GM23338 (cell line): ENCODE results near the gene ALG9. TPM values are rescaled to one million over a fixed set of nuclear protein-coding genes. Genes with fewer than 3 reads are reported as not detected.

Experiments used
- ATAC-seq: fragments of 200-7000 bp; cut with Tn5 transposase; 3 replicates; pipeline ENCODE4 v1.9.1; 2020
- DNase-seq: peaks from one replicate; pipeline ENCODE4 v3.0.0-alpha.2; 2015; ENCODE audit warnings: low spot score
- H2AFZ ChIP-seq: fragments of 200-600 bp; sonication (generic); 2 replicates; pipeline ENCODE4 v1.8.0; 2016; ENCODE audit warnings: antibody characterized with exemption, mild to moderate bottlenecking, moderate library complexity
- H3F3A ChIP-seq: fragments of 200-600 bp; sonication (generic); replicated peaks from 2 replicates; pipeline ENCODE4 v1.8.0; 2017; ENCODE audit warnings: antibody characterized with exemption, mixed run types, low read depth
- H3K27ac ChIP-seq: fragments of 200-600 bp; sonication (generic); 2 replicates; pipeline ENCODE4 v1.6.1; 2016; ENCODE audit warnings: low read depth
- H3K27me3 ChIP-seq: fragments of 200-600 bp; sonication (generic); 2 replicates; pipeline ENCODE4 v1.8.0; 2016; ENCODE audit warnings: mild to moderate bottlenecking, mixed run types, moderate library complexity; ENCODE audit not compliant: insufficient read depth
- H3K36me3 ChIP-seq: fragments of 200-600 bp; sonication (generic); 2 replicates; pipeline ENCODE4 v1.8.0; 2016; ENCODE audit warnings: mild to moderate bottlenecking; ENCODE audit not compliant: insufficient read depth
- H3K4me1 ChIP-seq: fragments of 200-600 bp; sonication (generic); 2 replicates; pipeline ENCODE4 v1.8.0; 2016; ENCODE audit warnings: mild to moderate bottlenecking, moderate library complexity; ENCODE audit not compliant: insufficient read depth
- H3K4me2 ChIP-seq: fragments of 200-600 bp; sonication (generic); 2 replicates; pipeline ENCODE4 v1.7.1; 2017; ENCODE audit warnings: mixed run types
- H3K4me3 ChIP-seq: fragments of 200-600 bp; sonication (generic); 2 replicates; pipeline ENCODE4 v1.6.1; 2016; ENCODE audit warnings: mixed run types
- H3K79me2 ChIP-seq: fragments of 200-600 bp; sonication (generic); replicated peaks from 2 replicates; pipeline ENCODE4 v1.8.0; 2017; ENCODE audit warnings: mild to moderate bottlenecking; ENCODE audit not compliant: insufficient read depth
- H3K9me2 ChIP-seq: fragments of 200-600 bp; sonication (generic); 2 replicates; pipeline ENCODE4 v1.8.0; 2017; ENCODE audit not compliant: insufficient read depth
- H4K20me1 ChIP-seq: fragments of 200-600 bp; sonication (generic); replicated peaks from 2 replicates; pipeline ENCODE4 v1.8.0; 2017; ENCODE audit warnings: mild to moderate bottlenecking; ENCODE audit not compliant: insufficient read depth
- H3K27ac Mint-ChIP-seq: 2 replicates; pipeline ENCODE4 v1.8.0; 2020; ENCODE audit warnings: inconsistent platforms, mild to moderate bottlenecking, moderate library complexity, mixed read lengths
- H3K27me3 Mint-ChIP-seq: 3 replicates; pipeline ENCODE4 v1.8.0; 2022; ENCODE audit warnings: low read depth, mild to moderate bottlenecking, moderate library complexity, mixed read lengths, inconsistent platforms; ENCODE audit not compliant: insufficient read depth, poor library complexity
- H3K36me3 Mint-ChIP-seq: 3 replicates; pipeline ENCODE4 v1.8.0; 2021; ENCODE audit warnings: low read depth, mild to moderate bottlenecking, inconsistent platforms, moderate library complexity, mixed read lengths
- H3K4me1 Mint-ChIP-seq: 3 replicates; pipeline ENCODE4 v1.8.0; 2020; ENCODE audit warnings: mild to moderate bottlenecking, inconsistent platforms, mixed read lengths
- H3K4me3 Mint-ChIP-seq: 3 replicates; pipeline ENCODE4 v1.8.0; 2021; ENCODE audit warnings: moderate library complexity, mild to moderate bottlenecking, inconsistent platforms, mixed read lengths
- H3K9me3 Mint-ChIP-seq: 3 replicates; pipeline ENCODE4 v1.8.0; 2020; ENCODE audit warnings: moderate library complexity, mild to moderate bottlenecking, inconsistent platforms, mixed read lengths
- CREB1 ChIP-seq: fragments of 250-450 bp; sonication (Bioruptor Pico); IDR thresholded peaks from 2 replicates; pipeline ENCODE4 v1.5.0; 2020; ENCODE audit warnings: low read depth, mild to moderate bottlenecking, moderate library complexity
- ETS1 ChIP-seq: IDR thresholded peaks from 2 replicates; pipeline ENCODE4 v1.6.1; 2016; ENCODE audit warnings: antibody characterized with exemption
- EZH2 ChIP-seq: fragments of 200-600 bp; sonication (generic); IDR thresholded peaks from one replicate; pipeline ENCODE4 v1.8.0; 2017; ENCODE audit warnings: antibody characterized with exemption, mild to moderate bottlenecking, low read depth; ENCODE audit not compliant: unreplicated experiment
- EZH2phosphoT487 ChIP-seq: fragments of 200-600 bp; sonication (generic); IDR thresholded peaks from one replicate; pipeline ENCODE4 v1.8.1; 2018; ENCODE audit warnings: antibody characterized with exemption; ENCODE audit not compliant: unreplicated experiment
- JUNB ChIP-seq: IDR thresholded peaks from one replicate; pipeline ENCODE4 v1.6.1; 2016; ENCODE audit warnings: antibody characterized with exemption; ENCODE audit not compliant: unreplicated experiment
- REST ChIP-seq: IDR thresholded peaks from one replicate; pipeline ENCODE4 v1.6.1; 2018; ENCODE audit warnings: antibody characterized with exemption; ENCODE audit not compliant: unreplicated experiment
- polyA plus RNA-seq: library from polyadenylated mRNA; unstranded; fragments of >200 nt; fragmentation: Nextera tagmentation; extraction: Ambion mirVana; gene quantifications from 2 replicates; pipeline ENCODE4 v1.2.1, GENCODE V29; 2016
- total RNA-seq: library from RNA; depleted of rRNA; stranded (reverse); fragments of >200 nt; shearing (Covaris generic); gene quantifications from 2 replicates; pipeline ENCODE4 v1.2.3, GENCODE V29; 2014

Gene ALG9
- total and polyA plus RNA-seq, 2 experiments from 2014 or later = 25.4 to 31.1 TPM

- peaks cover 26% of the 10 kb centered on the region for H3K4me1 Mint-ChIP-seq
- peaks cover 9% of the 10 kb centered on the region for H3K27me3 Mint-ChIP-seq
Observed at GRCh38 chr11:111917312-111917711, 45.9 kb upstream of the ALG9 start.

GRCh38 chr11:111916768-111917167, 45.4 kb upstream of the ALG9 start:
- Histone ChIP-seq H3K27ac (no peak overlapping the region), H3K9me2 (no peaks in the 10 kb centered on the region), H4K20me1 (no peaks in the 10 kb centered on the region), H3K4me3 (no peak overlapping the region), H3F3A (peaks cover 3% of the 10 kb centered on the region; the same call in 1 of the 2 replicates), H3K4me2 (no peak overlapping the region), H3K27me3 (no peaks in the 10 kb centered on the region), H2AFZ (peak overlapping the region; percentile 14; the same call in 1 of the 2 replicates), H3K79me2 (no peaks in the 10 kb centered on the region), H3K4me1 (peaks cover 24% of the 10 kb centered on the region), H3K36me3 (no peaks in the 10 kb centered on the region)
- Mint-ChIP-seq H3K9me3 (peaks cover 3% of the 10 kb centered on the region; the same call in 1 of the 3 replicates), H3K27ac (no peak overlapping the region; the same call in 1 of the 2 replicates), H3K27me3 (peaks cover 11% of the 10 kb centered on the region), H3K36me3 (no peaks in the 10 kb centered on the region), H3K4me1 (peaks cover 31% of the 10 kb centered on the region), H3K4me3 (no peak overlapping the region)
- ATAC-seq (no peak), DNase-seq (no peak)
- TF ChIP-seq EZH2 = no peak
- TF ChIP-seq ETS1 = no peak
- TF ChIP-seq CREB1 (CRISPR knock-in tag) = no peak
- no peak for TF ChIP-seq REST

More at GRCh38 chr11:111917312-111917711, 45.9 kb upstream of the ALG9 start:
- Mint-ChIP-seq H3K27ac (no peak overlapping the region), H3K4me3 (no peak overlapping the region), H3K9me3 (peaks cover 3% of the 10 kb centered on the region; the same call in 1 of the 3 replicates), H3K36me3 (no peaks in the 10 kb centered on the region)
- no peaks in the 10 kb centered on the region for H3K79me2 ChIP-seq
- peaks cover 19% of the 10 kb centered on the region for H3K4me1 ChIP-seq
- ATAC-seq (no peak), DNase-seq (no peak)
- H3K9me2 ChIP-seq = no peaks in the 10 kb centered on the region
- H2AFZ ChIP-seq = peak overlapping the region; percentile 14; the same call in 1 of the 2 replicates
- no peak overlapping the region for H3K4me2 ChIP-seq
- peaks cover 3% of the 10 kb centered on the region; the same call in 1 of the 2 replicates for H3F3A ChIP-seq
- H3K27ac ChIP-seq = no peak overlapping the region
- H3K36me3 ChIP-seq = no peaks in the 10 kb centered on the region
- no peaks in the 10 kb centered on the region for H3K27me3 ChIP-seq
- H3K4me3 ChIP-seq = no peak overlapping the region
- TF ChIP-seq EZH2phosphoT487 (no peak), ETS1 (no peak), JUNB (no peak)
- H4K20me1 ChIP-seq = no peaks in the 10 kb centered on the region
